Fibroblast of peridontal ligament (primary cell): ENCODE measurements around the gene ZNF345.

Experiments
- DNase-seq: peaks from one replicate; pipeline ENCODE4 v3.0.0-alpha.2; 2010; ENCODE audit errors: extremely low read depth

The ZNF345 gene

GRCh38 chr19:36850559-36851442 is at the start of gene ZNF345:
Gene ZNF345, plus strand, starts transcription at chr19:36850876. Its CDS starts 25,955 bp downstream, at chr19:36876831.
- DNase-seq = peak; percentile 96

DNA sequence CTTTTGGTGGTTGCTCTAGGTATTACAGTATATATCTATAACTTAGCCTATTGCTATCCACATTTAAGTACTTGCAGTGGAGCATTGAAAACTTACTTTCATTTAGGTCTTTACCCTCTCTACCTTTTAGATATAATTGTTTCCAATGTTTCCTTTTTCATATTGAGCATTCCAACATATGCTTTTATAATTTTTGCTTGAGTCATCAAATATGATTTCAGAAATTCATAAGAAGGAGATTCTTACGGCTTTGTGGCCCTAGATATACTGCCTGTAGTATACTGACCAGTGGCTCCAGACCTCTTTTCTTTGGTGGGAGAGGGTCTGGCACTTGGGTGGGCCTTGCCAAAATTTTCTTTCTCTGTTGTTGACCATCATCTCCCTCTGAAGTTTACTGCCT is 45.3 kb upstream of the ZNF345 start:
- no peak for DNase-seq

GRCh38 chr19:36807029-36807428 is 43.6 kb upstream of the ZNF345 start:
- DNase-seq = no peak

GRCh38 chr19:36819130-36819630 is 31.5 kb upstream of the ZNF345 start:
- DNase-seq = no peak

DNA sequence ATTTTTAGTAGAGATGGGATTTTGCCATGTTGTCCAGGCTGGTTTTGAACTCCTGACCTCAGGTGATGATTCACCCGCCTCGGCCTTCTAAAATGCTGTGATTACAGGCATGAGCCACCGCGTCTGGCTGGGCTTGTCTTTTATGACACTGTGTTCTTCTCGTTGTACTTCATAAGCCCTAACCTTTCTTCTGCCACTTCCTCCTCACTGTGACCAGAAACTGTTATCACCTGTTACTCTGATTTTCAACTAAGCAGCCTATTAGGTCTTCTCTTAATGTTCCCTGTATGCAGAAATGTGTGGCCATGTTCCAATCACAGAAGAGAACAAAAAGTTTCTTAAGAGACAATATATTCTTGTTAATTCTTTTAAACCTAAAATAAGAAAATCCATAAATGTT is 28.9 kb upstream of the ZNF345 start:
- DNase-seq = no peak

GRCh38 chr19:36833430-36833829 is 17.2 kb upstream of the ZNF345 start:
- DNase-seq = no peak

- DNase-seq = no peak
Observed at GRCh38 chr19:36837176-36837905, 13.3 kb upstream of the ZNF345 start.

DNA sequence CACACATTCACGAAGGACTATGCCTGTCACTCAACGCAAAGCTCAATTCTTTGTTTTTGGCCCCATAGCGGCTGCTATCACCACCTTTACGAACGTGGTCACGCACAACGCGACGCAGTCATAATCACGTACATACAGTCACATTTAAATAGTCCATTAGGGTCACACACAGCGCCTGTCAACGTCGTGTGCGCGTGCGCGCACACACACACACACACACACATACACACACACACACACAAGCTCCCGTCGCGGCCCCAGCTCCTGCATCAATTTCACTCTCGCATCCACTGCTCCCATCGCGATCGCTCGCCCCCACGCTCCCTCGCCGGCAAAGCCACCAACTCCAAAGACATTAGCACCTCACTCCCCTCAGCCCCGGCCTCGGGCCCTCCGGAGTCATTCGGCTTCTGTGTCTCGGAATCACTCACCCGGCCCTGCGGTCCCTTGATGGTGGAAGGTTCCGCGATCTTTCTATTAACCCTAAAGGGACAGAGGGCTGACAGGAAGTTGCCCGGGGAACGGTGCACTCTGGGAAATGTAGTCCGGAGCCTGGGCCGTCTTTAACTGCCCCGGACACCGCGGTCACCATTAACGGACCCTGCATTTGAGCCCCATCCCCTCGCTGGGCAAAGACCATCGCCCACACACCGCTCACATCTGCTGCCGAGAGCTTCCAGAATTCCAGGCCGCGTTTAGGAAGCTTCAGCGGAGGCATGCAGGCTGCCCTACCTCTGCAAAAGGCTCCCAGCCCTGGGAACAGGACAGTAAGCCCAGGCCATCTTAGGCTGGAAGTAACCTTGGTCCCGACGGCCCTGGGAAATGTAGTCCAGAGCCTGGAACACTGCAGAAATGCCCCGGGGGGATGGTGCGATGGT is 12.5 kb upstream of the ZNF345 start, which contains the start of gene ZNF790:
TSS of gene ZNF790 (minus strand) at position 482 of the 878 bp plus-strand sequence. CDS start 12,768 bp downstream, outside the sequence.
- peak; percentile 93 for DNase-seq

DNA sequence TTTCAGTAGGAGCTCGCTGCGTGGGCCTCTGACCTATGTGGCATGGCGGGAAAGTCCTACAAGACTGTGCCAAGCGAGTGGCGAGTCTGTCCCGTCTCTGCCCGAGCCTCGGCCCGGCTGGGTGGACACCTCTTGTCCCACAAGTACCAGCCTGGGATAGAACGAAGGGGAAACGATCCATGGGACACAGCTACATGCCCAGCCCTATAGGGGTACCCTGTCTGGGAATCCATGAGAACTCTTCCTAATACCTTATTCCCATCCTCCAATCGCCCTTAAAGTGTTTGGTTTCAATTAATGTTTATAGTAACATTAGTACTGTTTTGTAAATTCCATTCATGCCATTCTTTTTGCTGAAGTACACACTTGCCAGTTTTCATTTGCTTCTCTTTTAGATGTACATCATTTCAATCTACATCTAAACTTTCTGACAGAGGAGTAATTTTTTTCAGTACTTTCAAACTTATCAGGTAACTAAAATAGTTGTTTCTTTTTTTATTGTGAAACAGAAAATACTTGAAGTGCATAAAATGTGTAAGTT is 11.8 kb upstream of the ZNF345 start:
- DNase-seq = peak; percentile 20

DNA sequence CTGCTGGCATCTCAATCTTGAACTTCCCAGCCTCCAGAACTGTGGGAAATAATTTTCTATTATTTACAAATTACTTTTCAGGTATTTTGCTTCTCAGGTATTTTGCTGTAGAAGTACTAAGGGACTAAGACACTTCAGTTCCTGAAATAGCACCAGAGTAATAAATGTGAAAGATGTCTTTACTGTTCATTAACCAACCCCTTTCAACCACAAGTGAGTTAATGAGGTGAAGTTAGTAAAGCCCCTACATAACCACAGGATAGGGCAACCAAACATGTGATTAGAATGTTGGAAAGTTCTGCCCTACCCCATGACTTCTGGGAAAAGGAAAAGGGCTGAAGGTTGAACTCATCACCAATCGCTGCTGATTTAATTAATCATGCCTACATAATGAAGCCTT is 2.7 kb upstream of the ZNF345 start:
- DNase-seq = no peak

DNA sequence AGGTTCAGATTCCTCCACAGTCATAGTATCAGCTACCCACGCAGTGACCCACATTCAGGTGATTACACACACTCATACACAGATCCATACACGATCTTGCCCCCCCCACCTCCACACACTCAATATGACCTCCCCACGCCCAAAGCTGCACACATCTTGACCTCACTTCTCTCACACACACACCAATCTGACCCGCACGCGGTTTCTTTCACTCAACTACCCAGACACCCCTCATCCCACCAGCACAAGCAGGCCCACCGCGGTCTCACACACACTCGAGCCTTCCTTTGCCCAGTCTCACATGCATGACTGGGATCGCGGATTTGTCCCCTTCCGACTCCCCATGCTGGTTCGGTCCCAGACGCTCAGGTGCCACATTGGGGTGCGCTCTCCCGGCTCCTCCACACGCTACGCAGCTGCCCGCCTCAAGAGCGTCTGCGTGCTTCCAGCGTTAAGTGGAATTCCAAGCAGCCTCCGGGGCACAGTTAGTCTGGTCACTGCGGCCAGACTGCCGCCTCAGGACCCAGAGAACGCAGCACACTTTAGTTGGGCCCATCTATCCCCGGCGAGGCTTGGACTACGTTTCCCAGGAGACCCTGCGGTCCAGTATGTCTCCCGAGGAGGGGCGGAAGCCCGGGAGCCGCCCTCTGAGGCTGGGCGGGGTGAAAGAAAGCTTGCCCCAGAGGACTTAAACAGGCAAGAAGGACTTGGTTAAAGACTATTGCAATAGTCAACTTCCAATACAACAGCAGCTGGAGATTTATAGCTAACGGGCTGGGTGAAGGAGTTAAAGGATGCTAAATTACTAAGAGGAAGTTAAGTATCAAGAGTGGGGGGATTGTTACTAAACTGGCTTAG is 746 bp upstream of the ZNF345 start:
- peak; percentile 89 for DNase-seq

GRCh38 chr19:36851898-36852297 is 1.2 kb downstream of the ZNF345 start:
- DNase-seq = no peak

DNA sequence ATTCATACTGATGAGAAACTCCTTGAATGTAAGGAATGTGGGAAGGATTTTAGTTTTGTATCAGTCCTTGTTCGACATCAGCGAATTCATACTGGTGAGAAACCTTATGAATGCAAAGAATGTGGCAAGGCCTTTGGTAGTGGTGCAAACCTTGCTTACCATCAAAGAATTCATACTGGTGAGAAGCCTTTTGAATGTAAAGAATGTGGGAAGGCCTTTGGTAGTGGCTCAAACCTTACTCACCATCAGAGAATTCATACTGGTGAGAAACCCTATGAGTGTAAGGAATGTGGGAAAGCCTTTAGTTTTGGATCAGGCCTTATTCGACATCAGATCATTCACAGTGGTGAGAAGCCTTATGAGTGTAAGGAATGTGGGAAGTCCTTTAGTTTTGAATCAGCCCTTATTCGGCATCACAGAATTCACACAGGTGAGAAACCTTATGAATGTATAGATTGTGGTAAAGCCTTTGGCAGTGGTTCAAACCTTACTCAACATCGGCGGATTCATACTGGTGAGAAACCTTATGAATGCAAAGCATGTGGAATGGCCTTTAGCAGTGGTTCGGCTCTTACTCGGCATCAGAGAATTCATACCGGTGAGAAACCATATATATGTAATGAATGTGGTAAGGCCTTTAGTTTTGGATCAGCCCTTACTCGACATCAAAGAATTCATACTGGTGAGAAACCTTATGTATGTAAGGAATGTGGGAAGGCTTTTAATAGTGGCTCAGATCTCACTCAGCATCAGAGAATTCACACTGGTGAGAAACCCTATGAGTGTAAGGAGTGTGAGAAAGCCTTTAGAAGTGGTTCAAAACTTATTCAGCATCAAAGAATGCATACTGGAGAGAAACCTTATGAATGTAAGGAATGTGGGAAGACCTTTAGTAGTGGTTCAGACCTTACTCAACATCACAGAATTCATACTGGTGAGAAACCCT is 26.6 kb downstream of the ZNF345 start:
- no peak for DNase-seq

DNA sequence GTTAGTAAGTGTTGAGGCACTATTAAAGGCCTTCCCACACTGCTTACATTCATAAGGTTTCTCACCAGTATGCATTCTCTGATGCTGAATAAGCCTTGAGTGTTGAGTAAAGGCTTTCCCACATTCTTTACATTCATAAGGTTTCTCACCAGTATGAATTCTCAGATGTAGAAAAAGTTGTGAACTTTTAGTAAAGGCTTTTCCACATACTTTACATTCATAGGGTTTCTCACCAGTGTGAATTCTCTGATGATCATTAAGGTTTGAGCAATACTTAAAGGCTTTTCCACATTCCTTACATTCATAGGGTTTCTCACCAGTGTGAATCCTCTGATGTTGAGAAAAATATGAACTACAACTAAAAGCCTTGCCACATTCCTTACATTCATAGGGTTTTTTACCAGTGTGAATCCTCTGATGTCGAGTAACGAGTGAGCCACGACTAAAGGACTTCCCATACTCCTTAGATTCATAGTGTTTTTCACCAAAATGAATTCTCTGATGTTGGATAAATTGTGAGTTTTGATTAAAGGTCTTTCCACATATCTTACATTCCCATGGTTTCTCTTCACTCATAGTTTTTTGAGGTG is 41.2 kb downstream of the ZNF345 start:
- DNase-seq = no peak

DNA sequence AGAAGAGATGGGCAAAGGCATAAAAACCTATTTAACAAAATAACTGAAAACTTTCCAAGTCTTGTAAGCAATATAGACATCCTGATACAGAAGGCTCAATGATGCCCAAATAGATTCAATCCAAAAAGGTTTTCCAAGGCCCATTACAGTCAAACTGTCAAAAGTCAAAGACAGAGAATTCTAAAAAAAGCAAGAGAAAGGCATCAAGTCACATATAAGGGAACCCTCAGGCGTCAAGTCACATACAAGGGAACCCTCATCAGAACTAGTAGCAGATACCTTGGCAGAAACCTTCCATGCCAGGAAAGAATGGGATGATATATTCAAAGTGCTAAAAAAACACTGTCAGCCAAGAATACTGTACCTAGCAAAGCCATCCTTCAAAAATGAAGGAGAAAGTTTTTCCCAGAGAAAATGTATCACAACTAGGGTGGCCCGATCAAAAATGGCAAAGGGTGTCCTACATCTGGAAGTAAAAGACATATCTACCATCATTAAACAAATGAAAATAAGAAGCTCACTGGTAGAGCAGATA is 44.2 kb downstream of the ZNF345 start:
- DNase-seq = no peak

- no peak for DNase-seq
Observed at GRCh38 chr19:36898422-36898821, 47.7 kb downstream of the ZNF345 start.

DNA sequence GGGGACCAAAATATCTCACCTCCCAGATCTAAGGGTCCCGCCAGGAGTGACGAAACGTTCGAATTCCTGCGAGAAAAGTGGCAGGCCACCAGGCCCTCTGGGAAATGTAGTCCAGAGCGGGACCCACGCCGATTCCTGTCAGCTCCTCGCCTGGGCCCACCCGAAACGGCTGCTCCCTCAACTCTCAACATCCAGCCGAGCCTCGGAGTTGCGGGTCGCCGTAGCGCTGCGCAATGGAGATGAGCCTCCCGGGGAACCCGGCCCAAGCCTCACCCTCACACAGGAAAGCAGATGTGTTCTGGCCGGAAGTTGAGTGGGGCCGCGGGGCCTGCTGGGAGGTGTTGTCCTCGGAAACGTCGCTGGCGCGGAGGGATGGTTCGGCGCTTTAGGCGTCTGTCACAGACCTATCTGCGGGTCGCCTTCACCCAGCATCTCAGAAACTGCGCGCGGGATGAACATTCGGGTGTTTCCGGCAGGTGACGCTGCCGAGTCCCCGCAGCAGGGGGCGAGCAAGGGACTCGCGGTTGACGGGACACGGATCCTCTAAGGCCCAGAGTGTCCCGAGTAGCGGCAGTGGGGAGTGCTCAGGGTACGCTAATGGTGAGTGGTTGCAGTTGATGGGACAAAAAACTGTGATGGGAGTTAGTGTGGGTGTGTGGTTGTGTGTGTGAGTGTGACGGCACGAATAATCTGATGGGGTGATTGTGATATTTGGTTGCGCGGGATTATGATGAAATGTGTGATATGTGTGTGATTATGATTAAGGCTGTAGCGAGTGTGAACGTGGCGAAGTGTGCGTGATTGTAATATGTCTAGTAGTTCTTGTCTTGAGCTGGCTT is 65.5 kb downstream of the ZNF345 start, which contains the start of the genes ZNF568 and ZNF829:
TSS of gene ZNF568 (plus strand) at position 341 of the 839 bp plus-strand sequence. CDS start 6,439 bp downstream, outside the sequence.
TSS of gene ZNF829 (minus strand) at position 300 of the 839 bp plus-strand sequence. CDS start 1,124 bp downstream, outside the sequence.
- peak; percentile 86 for DNase-seq
